H1 (cell line): ENCODE results near the gene WDR93. TPM values are rescaled to one million over a fixed set of nuclear protein-coding genes. Genes with fewer than 3 reads are reported as not detected.

Experiments used
- BACH1 ChIP-seq: IDR thresholded peaks from 2 replicates; pipeline ENCODE4 v1.6.1; 2012; ENCODE audit warnings: low read length, improper control_type of control experiment
- BRCA1 ChIP-seq: IDR thresholded peaks from 2 replicates; pipeline ENCODE4 v1.6.1; 2012; ENCODE audit warnings: low read depth, low read length, improper control_type of control experiment
- CREB1 ChIP-seq: IDR thresholded peaks from 2 replicates; pipeline ENCODE4 v1.6.1; 2012; ENCODE audit warnings: inconsistent platforms
- GABPA ChIP-seq: IDR thresholded peaks from 2 replicates; pipeline ENCODE4 v1.6.1; 2011; ENCODE audit warnings: mild to moderate bottlenecking, low read length, moderate library complexity, borderline replicate concordance; ENCODE audit not compliant: insufficient read depth
- KDM1A ChIP-seq: fragments of 200-600, 300-600 bp; sonication (generic); IDR thresholded peaks from 2 replicates; pipeline ENCODE4 v1.7.1; 2016; ENCODE audit warnings: mild to moderate bottlenecking, low read length, borderline replicate concordance
- KDM4A ChIP-seq: IDR thresholded peaks from one replicate; pipeline ENCODE4 v1.7.1; 2012; ENCODE audit warnings: low read depth, mild to moderate bottlenecking, moderate library complexity, low read length, inconsistent platforms; ENCODE audit not compliant: severe bottlenecking
- RAD21 ChIP-seq, 2 experiments: IDR thresholded peaks in 1 of 2; conservative IDR thresholded peaks in 1 of 2; 2 replicates each; pipeline ENCODE4 v1.6.1; 2011; ENCODE audit warnings: low read depth in 2 of 2, low read length in 2 of 2, improper control_type of control experiment in 1 of 2, inconsistent platforms in 1 of 2, mild to moderate bottlenecking in 1 of 2, moderate library complexity in 1 of 2
- SP1 ChIP-seq: IDR thresholded peaks from 2 replicates; pipeline ENCODE4 v1.6.1; 2011; ENCODE audit warnings: low read depth, low read length
- TCF12 ChIP-seq: IDR thresholded peaks from 2 replicates; pipeline ENCODE4 v1.6.1; 2011; ENCODE audit warnings: low read depth, mild to moderate bottlenecking, low read length
- polyA plus RNA-seq, 7 experiments: library from polyadenylated mRNA; depleted of rRNA in 3 of 7; stranded (reverse) in 5 of 7; unstranded in 2 of 7; fragments of >200 nt in 5 of 7; fragments of 200-250 nt in 2 of 7; gene quantifications; 1 replicate in 5 of 7; 2 replicates in 1 of 7; 4 replicates in 1 of 7; pipeline versions ENCODE4 v1.2.1 to v1.2.3, GENCODE V29; 2011 to 2013; ENCODE audit warnings: missing spikeins in 2 of 7, mixed read lengths in 2 of 7
- total RNA-seq: library from RNA; stranded (reverse); fragmentation: NEBNext Ultra II Directional; extraction: Animal tissue kit (Norgen Biotek cat#: 25700); gene quantifications from 2 replicates; pipeline ENCODE4 v1.2.1, GENCODE V29; 2021
- TF ChIP-seq, protein P1 (sequence below), 3 experiments: IDR thresholded peaks; 1 replicate in 2 of 3; 2 replicates in 1 of 3; pipeline versions ENCODE4 v1.5.1 to v1.6.1; 2011; ENCODE audit warnings: low read length in 3 of 3, mild to moderate bottlenecking in 3 of 3, inconsistent platforms in 2 of 3, low read depth in 1 of 3, moderate library complexity in 1 of 3; ENCODE audit not compliant: insufficient read depth in 1 of 3; ENCODE audit errors: control extremely low read depth in 1 of 3
- TF ChIP-seq, protein P2 (sequence below): IDR thresholded peaks from 2 replicates; pipeline ENCODE4 v1.6.1; 2012; ENCODE audit warnings: low read length, inconsistent platforms
- TF ChIP-seq, protein P3 (sequence below): IDR thresholded peaks from 2 replicates; pipeline ENCODE4 v1.6.1; 2012; ENCODE audit warnings: inconsistent platforms

The WDR93 gene
- total and polyA plus RNA-seq, 2 of the 8 experiments (the other 6 are each of a cell fraction or from before 2014, with no cell fraction given), result 0.03 TPM; not detected in 1

DNA sequence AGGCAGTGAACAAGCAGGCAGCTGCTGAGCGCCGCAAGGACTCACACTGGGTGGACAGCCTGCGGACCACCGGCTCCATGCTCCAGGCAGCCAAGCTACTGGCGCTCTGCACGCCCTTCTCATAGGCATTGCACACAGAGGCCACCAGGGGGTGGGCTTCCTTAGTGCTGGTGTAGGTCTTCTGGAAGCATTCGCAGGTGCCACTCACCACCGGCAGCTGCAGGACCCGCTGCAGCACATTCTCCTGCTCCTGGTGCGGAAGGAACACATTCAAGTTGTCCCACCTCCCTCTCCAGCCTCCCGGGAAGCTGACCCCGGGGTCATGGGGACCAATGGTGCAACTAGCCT lies 17.5 kb upstream of the WDR93 start (continued):
- TF ChIP-seq, protein P1, sequence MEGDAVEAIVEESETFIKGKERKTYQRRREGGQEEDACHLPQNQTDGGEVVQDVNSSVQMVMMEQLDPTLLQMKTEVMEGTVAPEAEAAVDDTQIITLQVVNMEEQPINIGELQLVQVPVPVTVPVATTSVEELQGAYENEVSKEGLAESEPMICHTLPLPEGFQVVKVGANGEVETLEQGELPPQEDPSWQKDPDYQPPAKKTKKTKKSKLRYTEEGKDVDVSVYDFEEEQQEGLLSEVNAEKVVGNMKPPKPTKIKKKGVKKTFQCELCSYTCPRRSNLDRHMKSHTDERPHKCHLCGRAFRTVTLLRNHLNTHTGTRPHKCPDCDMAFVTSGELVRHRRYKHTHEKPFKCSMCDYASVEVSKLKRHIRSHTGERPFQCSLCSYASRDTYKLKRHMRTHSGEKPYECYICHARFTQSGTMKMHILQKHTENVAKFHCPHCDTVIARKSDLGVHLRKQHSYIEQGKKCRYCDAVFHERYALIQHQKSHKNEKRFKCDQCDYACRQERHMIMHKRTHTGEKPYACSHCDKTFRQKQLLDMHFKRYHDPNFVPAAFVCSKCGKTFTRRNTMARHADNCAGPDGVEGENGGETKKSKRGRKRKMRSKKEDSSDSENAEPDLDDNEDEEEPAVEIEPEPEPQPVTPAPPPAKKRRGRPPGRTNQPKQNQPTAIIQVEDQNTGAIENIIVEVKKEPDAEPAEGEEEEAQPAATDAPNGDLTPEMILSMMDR (IDR thresholded peaks at IDR 0.05; ENCODE audit: control extremely low read depth in 1 of 3, insufficient read depth in 1 of 3, low read depth in 1 of 3, low read length in 3 of 3), result peak; percentile 84 to 94 (median 93)
- TF ChIP-seq, protein P2, sequence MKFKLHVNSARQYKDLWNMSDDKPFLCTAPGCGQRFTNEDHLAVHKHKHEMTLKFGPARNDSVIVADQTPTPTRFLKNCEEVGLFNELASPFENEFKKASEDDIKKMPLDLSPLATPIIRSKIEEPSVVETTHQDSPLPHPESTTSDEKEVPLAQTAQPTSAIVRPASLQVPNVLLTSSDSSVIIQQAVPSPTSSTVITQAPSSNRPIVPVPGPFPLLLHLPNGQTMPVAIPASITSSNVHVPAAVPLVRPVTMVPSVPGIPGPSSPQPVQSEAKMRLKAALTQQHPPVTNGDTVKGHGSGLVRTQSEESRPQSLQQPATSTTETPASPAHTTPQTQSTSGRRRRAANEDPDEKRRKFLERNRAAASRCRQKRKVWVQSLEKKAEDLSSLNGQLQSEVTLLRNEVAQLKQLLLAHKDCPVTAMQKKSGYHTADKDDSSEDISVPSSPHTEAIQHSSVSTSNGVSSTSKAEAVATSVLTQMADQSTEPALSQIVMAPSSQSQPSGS, result no peak
- TF ChIP-seq KDM1A, result 0 out of 2 replicates have a peak, but pooled peaks have one; percentile 19
- TF ChIP-seq GABPA, result no peak
- TF ChIP-seq CREB1, result peak; percentile 20; the same call in 1 of the 2 replicates
- TF ChIP-seq, protein P3, sequence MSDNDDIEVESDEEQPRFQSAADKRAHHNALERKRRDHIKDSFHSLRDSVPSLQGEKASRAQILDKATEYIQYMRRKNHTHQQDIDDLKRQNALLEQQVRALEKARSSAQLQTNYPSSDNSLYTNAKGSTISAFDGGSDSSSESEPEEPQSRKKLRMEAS, result peak; percentile 46
- no peak for TF ChIP-seq BRCA1
- no peak for TF ChIP-seq BACH1
- TF ChIP-seq SP1, result no peak
- TF ChIP-seq TCF12, result 0 out of 2 replicates have a peak, but pooled peaks have one; percentile 22
- TF ChIP-seq RAD21 (IDR thresholded peaks at IDR 0.05 in 1 of 2, conservative IDR thresholded peaks at IDR 0.05 in 1 of 2; ENCODE audit: low read depth in 2 of 2, low read length in 2 of 2), result peak; percentile 58 to 64
- TF ChIP-seq KDM4A, result no peak
